ENCODE measurements around the gene PECR. TPM values are rescaled to one million over a fixed set of nuclear protein-coding genes. Genes with fewer than 3 reads are reported as not detected.

The PECR gene
- total RNA-seq, 1 donor from 2014 or later: 21.2 TPM

DNA sequence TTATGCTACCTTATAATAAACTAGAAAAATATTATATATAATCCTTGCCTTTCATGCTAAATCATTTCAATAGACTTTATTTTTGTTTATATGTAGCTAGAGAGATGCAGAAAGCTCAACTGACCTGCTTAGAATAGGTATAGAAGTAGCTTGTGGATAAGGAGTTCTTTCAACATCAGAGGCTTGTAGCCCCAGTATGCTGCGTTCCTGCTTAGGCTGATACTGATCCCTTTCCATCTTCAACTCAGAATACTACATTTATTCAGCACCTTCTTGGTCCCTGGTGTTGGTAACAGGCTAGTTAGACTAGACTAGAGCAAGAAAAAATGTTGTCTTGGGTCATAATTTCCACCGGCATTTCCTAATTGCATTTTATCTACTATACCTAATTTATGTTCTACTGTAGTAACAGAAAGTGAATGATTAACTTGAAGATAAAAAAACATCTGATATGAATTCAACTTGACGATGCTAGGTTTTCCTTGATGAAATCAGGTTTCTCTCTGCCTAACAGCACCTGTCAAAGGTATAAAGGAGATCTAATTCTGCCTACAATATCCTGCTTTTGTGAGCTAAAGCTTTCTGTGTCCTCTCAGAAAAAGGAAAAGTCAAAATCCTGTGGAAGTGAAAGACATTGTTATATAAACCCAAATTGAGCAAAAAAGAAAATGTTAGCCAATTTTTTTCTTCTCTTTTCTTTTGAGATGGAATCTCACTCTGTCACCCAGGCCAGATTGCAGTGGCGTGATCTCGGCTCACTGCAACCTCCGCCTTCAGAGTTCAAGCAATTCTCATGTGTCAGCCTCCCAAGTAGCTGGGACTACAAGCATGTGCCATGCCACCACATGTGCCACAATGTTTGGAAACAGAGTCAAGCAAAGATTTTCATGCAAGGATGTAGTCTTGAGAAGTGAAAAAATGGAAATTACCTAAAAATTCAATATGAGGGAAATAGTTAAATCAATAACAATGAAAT is 5.8 kb downstream of the PECR start:
- H3K4me2 ChIP-seq: no peak overlapping the region
- H3K36me3 ChIP-seq: peaks cover 8% of the 10 kb centered on the region
- Mint-ChIP-seq H3K4me1 (peaks cover 7% of the 10 kb centered on the region), H3K9me3 (no peaks in the 10 kb centered on the region), H3K27ac (no peak overlapping the region), H3K4me3 (no peak overlapping the region), H3K36me3 (peaks cover 1% of the 10 kb centered on the region), H3K27me3 (ENCODE audit: insufficient read depth, low read depth) (no peaks in the 10 kb centered on the region)
- no peak overlapping the region for H3K9ac ChIP-seq
- TF ChIP-seq EZH2phosphoT487 (IDR thresholded peaks at IDR 0.05) (no peak), EZH2 (IDR thresholded peaks at IDR 0.05) (no peak)
- TF ChIP-seq, protein P1, sequence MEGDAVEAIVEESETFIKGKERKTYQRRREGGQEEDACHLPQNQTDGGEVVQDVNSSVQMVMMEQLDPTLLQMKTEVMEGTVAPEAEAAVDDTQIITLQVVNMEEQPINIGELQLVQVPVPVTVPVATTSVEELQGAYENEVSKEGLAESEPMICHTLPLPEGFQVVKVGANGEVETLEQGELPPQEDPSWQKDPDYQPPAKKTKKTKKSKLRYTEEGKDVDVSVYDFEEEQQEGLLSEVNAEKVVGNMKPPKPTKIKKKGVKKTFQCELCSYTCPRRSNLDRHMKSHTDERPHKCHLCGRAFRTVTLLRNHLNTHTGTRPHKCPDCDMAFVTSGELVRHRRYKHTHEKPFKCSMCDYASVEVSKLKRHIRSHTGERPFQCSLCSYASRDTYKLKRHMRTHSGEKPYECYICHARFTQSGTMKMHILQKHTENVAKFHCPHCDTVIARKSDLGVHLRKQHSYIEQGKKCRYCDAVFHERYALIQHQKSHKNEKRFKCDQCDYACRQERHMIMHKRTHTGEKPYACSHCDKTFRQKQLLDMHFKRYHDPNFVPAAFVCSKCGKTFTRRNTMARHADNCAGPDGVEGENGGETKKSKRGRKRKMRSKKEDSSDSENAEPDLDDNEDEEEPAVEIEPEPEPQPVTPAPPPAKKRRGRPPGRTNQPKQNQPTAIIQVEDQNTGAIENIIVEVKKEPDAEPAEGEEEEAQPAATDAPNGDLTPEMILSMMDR (IDR thresholded peaks at IDR 0.05): no peak
- no peak overlapping the region for H3K27ac ChIP-seq
- H2AFZ ChIP-seq (replicated peaks): no peak overlapping the region
- no peaks in the 10 kb centered on the region for H3K27me3 ChIP-seq
- H4K20me1 ChIP-seq (ENCODE audit: low read depth): peaks cover 7% of the 10 kb centered on the region
- peaks cover 5% of the 10 kb centered on the region for H3K4me1 ChIP-seq
- H3K9me3 ChIP-seq (ENCODE audit: low read depth): no peaks in the 10 kb centered on the region
- no peak overlapping the region for H3K4me3 ChIP-seq
- H3K79me2 ChIP-seq (ENCODE audit: low read depth): peaks cover 22% of the 10 kb centered on the region
- peaks cover 7% of the 10 kb centered on the region for H3F3A ChIP-seq (ENCODE audit: low read depth)
- DNase-seq (ENCODE audit: low spot score): no peak

DNA sequence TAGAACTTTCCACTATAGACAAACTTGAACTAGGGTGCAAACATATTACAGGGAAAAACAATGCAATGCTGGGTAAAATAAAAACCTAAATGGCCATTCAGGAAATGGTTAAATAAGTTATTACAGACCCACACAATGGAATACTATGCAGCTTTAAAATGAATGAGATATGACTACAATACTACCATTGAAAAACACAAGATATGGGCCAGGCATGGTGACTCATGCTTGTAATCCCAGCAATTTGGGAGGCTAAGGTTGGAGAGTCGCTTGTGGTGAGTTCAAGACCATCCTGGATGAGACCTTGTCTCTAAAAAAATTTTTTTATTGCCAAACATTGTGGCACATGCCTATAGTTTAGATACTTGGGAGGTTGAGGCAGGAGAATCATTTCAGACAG is 6.8 kb downstream of the PECR start:
- no peak for TF ChIP-seq EZH2 (IDR thresholded peaks at IDR 0.05)
- TF ChIP-seq, protein P1 (IDR thresholded peaks at IDR 0.05): no peak
- TF ChIP-seq EZH2phosphoT487 (IDR thresholded peaks at IDR 0.05): no peak
- no peak overlapping the region for H3K4me3 Mint-ChIP-seq
- H3K9ac ChIP-seq: no peak overlapping the region

DNA sequence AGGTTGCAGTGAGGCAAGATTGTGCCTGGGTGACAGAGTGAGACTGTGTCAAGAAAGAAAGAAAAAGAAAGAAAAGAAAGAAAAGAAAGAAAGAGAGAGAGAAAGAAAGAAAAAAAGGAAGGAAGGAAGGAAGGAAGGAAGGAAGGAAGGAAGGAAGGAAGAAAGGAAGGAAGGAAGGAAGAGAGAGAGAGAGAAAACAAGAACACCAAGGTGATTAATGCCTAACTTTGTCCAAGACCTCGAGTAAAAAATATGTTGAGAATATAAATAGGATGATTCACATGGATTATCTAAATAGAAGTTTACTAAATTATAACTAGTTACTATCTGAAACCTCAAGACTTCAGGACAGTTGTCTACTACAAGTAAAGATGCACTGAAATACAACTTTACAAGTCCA is 7.2 kb downstream of the PECR start:
- H3K4me1 ChIP-seq: no peaks in the 10 kb centered on the region
- no peaks in the 10 kb centered on the region for H3K9me3 ChIP-seq (ENCODE audit: low read depth)
- Mint-ChIP-seq H3K4me1 (peaks cover 3% of the 10 kb centered on the region), H3K9me3 (no peaks in the 10 kb centered on the region), H3K27me3 (ENCODE audit: insufficient read depth, low read depth) (no peaks in the 10 kb centered on the region), H3K4me3 (no peak overlapping the region), H3K27ac (no peak overlapping the region), H3K36me3 (peaks cover 2% of the 10 kb centered on the region)
- H3K27me3 ChIP-seq: no peaks in the 10 kb centered on the region
- H4K20me1 ChIP-seq (ENCODE audit: low read depth): peaks cover 7% of the 10 kb centered on the region
- peaks cover 8% of the 10 kb centered on the region for H3K36me3 ChIP-seq
- peaks cover 7% of the 10 kb centered on the region for H3F3A ChIP-seq (ENCODE audit: low read depth)
- no peak overlapping the region for H3K4me3 ChIP-seq
- no peak overlapping the region for H2AFZ ChIP-seq (replicated peaks)
- no peak for DNase-seq (ENCODE audit: low spot score)
- TF ChIP-seq, protein P1 (IDR thresholded peaks at IDR 0.05): no peak
- TF ChIP-seq EZH2phosphoT487 (IDR thresholded peaks at IDR 0.05) (no peak), EZH2 (IDR thresholded peaks at IDR 0.05) (no peak)
- no peak overlapping the region for H3K9ac ChIP-seq
- no peak overlapping the region for H3K27ac ChIP-seq
- no peak overlapping the region for H3K4me2 ChIP-seq
- peaks cover 8% of the 10 kb centered on the region for H3K79me2 ChIP-seq (ENCODE audit: low read depth)

More for the DNA sequence above, 6.8 kb downstream of the PECR start:
- H2AFZ ChIP-seq (replicated peaks): no peak overlapping the region
- no peaks in the 10 kb centered on the region for H3K27me3 ChIP-seq
- peaks cover 8% of the 10 kb centered on the region for H3K36me3 ChIP-seq
- Mint-ChIP-seq H3K4me1 (peaks cover 3% of the 10 kb centered on the region), H3K27ac (no peak overlapping the region), H3K36me3 (peaks cover 1% of the 10 kb centered on the region), H3K27me3 (ENCODE audit: insufficient read depth, low read depth) (no peaks in the 10 kb centered on the region), H3K9me3 (no peaks in the 10 kb centered on the region)
- DNase-seq (ENCODE audit: low spot score): no peak
- peaks cover 7% of the 10 kb centered on the region for H4K20me1 ChIP-seq (ENCODE audit: low read depth)
- H3K79me2 ChIP-seq (ENCODE audit: low read depth): peaks cover 11% of the 10 kb centered on the region
- no peaks in the 10 kb centered on the region for H3K9me3 ChIP-seq (ENCODE audit: low read depth)
- peaks cover 7% of the 10 kb centered on the region for H3F3A ChIP-seq (ENCODE audit: low read depth)
- H3K4me1 ChIP-seq: no peaks in the 10 kb centered on the region
- no peak overlapping the region for H3K27ac ChIP-seq
- no peak overlapping the region for H3K4me3 ChIP-seq
- H3K4me2 ChIP-seq: no peak overlapping the region

Data from neural progenitor cell (in vitro differentiated cells).